HG03575 (cell line): ENCODE data around the gene GLIPR1L2.
"Not testable (repeated sequence)": the region's sequence is repeated elsewhere in the genome, so short reads cannot be mapped to it uniquely, and the experiment has no call there.

Source experiments
- ATAC-seq: cut with Tn5 transposase; IDR thresholded peaks from one replicate; pipeline ENCODE4 v1.9.1; 2021; ENCODE audit not compliant: unreplicated experiment, insufficient number of reproducible peaks, low FRiP score; ENCODE audit errors: extremely low read depth

The GLIPR1L2 gene

DNA sequence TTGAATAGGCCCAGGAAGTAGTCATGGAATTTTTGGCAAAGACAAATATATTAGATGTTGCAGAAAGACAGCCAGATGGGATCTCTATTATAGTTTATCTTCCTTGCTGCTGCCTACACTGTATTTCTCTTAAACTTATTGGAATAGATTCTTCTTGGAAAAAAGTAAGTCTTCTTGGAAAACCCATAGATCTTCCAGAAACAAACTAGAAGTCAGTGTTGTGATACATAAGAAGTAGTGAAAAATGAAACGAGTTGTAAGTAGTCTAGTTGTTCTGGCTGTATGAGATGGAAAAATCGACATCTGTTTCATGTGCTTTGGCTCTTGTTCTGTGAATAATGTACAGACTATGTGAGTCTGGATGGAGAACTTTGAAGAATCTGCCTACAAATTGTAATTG is 29.0 kb downstream of the GLIPR1L2 start:
- no peak for ATAC-seq

GRCh38 chr12:75427491-75427890 is 36.6 kb downstream of the GLIPR1L2 start:
- no peak for ATAC-seq

DNA sequence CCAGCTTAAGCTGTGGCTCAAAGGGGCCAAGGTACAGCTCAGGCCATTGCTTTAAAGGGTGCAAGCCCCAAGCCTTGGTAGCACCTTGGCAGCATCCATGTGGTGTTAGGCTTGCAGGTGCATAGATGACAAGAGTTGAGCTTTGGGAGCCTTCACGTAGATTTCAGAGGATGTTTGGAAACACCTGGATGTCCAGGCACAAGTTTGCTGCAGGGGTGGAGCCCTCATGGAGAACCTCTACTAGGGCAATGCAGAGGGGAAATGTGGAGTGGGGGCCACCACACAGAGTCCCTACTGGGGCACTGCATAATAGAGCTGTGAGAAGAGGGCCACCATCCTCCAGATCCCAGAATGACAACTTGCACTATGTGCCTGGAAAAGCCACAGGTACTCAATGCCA is 37.9 kb downstream of the GLIPR1L2 start:
- no peak for ATAC-seq

- ATAC-seq, result no peak
These were observed 42.0 kb downstream of the GLIPR1L2 start for GRCh38 chr12:75432924-75433323.

GRCh38 chr12:75437564-75437963 is 46.7 kb downstream of the GLIPR1L2 start:
- no peak for ATAC-seq

- no peak for ATAC-seq
These were observed 47.3 kb downstream of the GLIPR1L2 start for GRCh38 chr12:75438059-75438754.

GRCh38 chr12:75439048-75439447 is 48.2 kb downstream of the GLIPR1L2 start:
- no peak for ATAC-seq

- ATAC-seq, result no peak
These were observed 49.0 kb downstream of the GLIPR1L2 start for GRCh38 chr12:75439930-75440329.

GRCh38 chr12:75441687-75442449 is 51.0 kb downstream of the GLIPR1L2 start:
- not testable (repeated sequence) for ATAC-seq

DNA sequence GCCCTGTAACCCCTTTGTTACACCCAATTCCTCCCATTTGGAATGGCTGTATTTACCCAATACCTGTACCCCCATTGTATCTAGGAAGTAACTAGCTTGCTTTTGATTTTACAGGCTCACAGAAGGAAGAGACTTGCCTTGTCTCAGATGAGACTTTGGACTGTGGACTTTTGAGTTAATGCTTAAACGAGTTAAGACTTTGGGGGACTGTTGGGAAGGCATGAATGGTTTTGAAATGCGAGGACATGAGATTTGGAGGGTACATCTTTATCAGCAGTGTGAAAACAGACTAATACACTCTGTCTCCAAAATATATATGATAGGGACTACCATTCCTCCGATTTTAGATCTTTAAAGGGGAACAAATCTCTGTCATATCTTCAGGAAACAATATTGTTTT is 51.6 kb downstream of the GLIPR1L2 start:
- not testable (repeated sequence) for ATAC-seq

DNA sequence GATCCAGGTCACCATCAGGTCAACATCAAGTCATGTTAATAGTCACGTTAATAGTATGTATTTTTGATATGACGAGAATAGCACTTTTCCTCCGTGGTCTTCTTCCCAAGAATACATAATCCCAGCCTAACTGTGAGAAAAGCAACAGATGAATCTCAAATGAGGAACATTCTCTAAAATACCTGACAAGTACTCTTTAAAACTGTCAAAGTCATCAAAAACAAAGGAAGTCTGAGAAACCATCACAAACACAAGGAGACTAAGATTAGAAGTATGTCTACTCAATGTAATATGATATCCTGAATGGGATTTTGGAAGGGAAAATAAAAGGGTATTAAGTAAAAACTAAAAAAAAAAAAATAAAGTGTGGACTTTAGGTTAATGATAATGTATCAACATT is 52.8 kb downstream of the GLIPR1L2 start:
- ATAC-seq, result no peak

GRCh38 chr12:75444429-75445136 is 53.7 kb downstream of the GLIPR1L2 start:
- no peak for ATAC-seq

- not testable (repeated sequence) for ATAC-seq
These were observed 54.2 kb downstream of the GLIPR1L2 start for GRCh38 chr12:75445137-75445507.

GRCh38 chr12:75446857-75447256 is 56.0 kb downstream of the GLIPR1L2 start:
- ATAC-seq, result no peak

DNA sequence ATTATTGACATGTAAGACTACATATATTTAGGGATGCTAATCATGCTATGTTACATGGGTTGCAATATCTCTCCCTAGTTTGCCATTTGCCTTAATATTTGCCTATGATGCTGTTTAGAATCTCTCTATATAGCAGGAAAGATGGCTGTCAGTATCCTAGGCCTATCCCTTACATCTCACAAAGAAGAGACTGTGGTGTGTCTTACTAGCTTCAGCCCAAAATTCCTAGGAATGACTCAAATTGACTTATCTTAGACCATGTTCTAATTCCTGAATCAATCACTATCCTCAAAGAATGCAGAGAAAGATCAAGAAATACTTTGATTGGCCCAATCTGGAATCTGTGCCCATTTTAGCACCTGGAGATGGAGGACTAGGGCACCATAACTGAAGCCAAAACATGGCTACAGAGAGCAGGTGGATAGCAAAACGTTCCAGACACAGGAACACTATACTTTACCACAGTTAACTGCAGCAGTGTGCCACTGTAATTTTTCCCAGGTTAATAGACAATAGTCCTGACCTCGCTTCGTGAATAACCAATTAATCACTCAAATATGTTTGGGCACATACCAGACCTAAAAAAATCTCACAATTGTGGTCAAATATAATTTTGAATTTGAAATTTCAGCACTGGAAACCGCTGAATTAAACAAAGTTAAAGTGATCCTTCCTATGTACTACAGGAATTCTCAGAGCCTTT is 57.0 kb downstream of the GLIPR1L2 start:
- no peak for ATAC-seq

DNA sequence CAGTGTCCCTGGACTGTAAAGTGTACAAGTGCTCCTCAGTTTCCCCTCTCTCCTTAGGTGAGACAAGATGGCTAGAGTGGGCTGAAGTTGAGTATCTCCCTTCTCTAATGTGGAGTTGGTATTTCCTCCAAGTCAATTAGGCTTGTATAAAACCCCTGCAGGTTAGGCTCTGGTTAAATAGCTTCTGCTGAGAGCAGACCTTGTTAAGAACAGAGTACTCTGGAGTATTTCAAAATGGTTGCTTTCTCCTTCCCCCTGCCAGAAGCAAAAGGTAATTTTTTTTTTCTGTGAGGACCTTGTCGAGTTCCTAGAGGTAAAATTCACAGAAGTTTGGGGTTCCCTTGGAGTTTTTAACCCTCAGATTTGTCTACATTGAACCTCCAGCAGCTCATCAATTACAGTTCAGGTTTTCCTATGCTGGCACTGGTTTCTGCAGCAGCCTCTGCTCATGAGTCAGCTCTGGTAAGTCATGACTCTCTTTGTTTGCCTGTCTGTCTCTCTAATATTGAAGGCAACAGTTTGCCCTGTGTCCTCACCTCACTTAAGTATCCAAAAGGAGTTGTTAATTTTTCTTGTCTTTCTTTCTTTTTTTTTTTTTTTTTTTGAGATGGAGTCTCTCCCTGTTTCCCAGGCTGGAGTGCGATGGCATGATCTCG is 61.9 kb downstream of the GLIPR1L2 start:
- ATAC-seq, result no peak

DNA sequence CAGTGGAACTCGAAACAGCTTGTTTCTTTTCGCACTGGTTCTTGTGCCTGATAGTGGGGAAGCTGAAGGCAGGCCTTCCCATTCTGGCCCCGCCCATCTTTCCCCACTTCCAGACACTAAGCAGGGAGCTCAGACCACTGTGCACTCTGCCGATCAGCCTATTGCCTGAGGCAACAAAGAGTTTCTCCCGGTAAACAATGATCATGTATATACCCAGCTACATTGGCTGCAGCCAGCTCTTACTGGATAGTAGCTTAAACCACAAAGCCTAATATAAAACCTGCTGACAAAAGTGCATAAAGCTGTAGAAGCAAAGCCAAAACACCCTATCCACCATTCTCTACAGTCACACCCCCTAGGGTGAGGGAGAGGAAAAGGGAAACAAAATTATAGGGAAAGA is 65.0 kb downstream of the GLIPR1L2 start:
- no peak for ATAC-seq

GRCh38 chr12:75457191-75457590 is 66.3 kb downstream of the GLIPR1L2 start:
- ATAC-seq, result no peak

DNA sequence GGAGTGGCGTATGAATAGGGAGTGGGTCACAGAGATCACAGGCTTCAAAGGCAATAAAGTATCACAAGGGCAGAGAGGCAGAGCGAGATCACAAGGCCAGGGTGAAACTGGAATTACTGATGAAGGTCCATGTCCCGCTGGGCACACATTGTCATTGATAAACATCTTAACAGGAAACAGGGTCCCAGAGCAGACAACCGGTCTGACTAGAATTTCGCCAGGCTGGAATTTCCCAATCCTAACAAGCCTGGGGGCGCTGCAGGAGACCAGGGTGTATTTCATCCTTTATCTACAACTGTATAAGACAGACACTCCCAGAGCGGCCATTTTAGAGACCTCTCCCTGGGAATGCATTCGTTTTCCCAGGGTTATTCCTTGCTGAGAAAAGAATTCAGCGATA is 67.0 kb downstream of the GLIPR1L2 start:
- not testable (repeated sequence) for ATAC-seq
